Mononuclear cell (primary cell): ENCODE measurements around the gene LCMT2. TPM values are rescaled to one million over a fixed set of nuclear protein-coding genes. Genes with fewer than 3 reads are reported as not detected.

ENCODE experiments used
- H3K27me3 ChIP-seq: 2 replicates; pipeline ENCODE4 v1.6.0; 2011; ENCODE audit warnings: low read length, control low read depth; ENCODE audit not compliant: insufficient read depth
- H3K4me1 ChIP-seq: 2 replicates; pipeline ENCODE4 v1.5.1; 2011; ENCODE audit warnings: mild to moderate bottlenecking, low read length, control low read depth; ENCODE audit not compliant: insufficient read depth
- H3K4me3 ChIP-seq: 2 replicates; pipeline ENCODE4 v1.5.1; 2011; ENCODE audit warnings: mild to moderate bottlenecking, low read length, moderate library complexity
- H3K9me3 ChIP-seq: 2 replicates; pipeline ENCODE4 v1.5.1; 2011; ENCODE audit warnings: low read depth, mild to moderate bottlenecking, control low read depth, low read length
- total RNA-seq: library from RNA; depleted of rRNA; stranded (reverse); fragments of >200 nt; gene quantifications from one replicate; pipeline ENCODE4 v1.2.3, GENCODE V29; 2012

Gene LCMT2
- total RNA-seq, 1 donor, result 9.7 TPM

DNA sequence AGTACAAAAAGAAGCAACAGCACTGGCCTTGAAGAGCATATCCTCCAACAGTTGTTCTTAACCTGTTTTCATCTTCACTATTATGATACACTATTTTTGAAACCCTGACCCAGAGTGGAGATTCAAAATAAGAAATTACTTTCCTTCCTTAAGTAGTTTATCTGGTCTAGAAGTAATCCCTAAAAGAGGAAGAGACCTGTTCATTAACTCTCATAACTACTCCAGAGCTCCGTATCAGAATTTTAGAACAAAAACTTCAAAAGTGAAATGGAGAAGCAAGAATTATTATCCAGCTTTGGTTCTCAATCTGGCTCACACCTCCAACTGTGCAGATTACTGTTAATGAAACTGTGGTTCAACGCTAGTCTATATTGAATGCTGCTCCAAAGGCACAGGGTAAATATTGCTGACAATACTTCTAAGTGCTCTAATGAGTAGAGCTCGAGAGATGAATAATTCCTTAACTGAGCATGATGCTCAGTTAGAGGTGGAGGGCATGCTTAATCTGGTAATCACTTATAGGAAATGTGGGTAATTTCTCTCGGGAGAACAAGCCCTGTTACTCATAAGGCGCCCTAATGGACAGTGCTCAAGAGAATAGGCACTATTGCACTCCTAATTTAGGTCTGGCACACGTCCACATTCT, 5.2 kb downstream of the LCMT2 start:
- H3K4me1 ChIP-seq, result peaks cover 16% of the 10 kb centered on the region

DNA sequence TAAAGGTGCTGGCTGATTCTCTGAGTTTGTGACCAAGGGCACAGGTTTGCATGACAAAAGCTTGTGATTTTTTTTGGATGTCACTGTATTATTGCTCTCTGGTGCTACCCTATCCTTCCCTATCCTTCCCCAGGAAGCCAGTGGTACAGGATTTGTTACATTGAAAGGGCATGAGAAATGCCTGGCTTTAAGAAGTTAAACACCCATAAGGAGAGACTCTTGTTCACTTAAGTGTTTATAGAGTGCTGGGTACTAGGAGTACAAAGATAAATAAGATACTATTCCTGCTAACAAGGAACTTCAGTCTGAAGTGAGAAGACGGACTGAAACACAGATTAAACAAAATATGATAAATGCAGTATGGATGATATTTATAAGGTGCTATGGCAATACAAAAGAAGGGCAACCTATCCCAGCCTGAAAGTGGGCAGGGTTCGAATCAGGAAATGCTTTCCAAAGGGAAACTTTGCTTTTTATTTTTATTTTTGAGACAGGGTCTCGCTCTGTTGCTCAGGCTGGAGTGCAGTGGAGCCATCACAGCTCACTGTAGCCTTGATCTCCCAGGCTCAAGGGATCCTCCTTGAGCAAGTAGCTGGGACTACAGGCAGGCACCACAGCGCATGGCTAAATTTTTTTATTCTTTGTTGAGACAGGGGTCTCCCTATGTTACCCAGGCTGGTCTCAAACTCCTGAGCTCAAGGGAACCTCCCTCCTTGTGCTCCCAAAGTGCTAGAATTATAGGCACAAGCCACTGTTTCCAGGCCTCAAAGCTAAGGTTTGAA, 11.2 kb downstream of the LCMT2 start:
- Histone ChIP-seq H3K4me1 (no peaks in the 10 kb centered on the region), H3K9me3 (no peaks in the 10 kb centered on the region), H3K4me3 (no peak overlapping the region), H3K27me3 (peaks cover 5% of the 10 kb centered on the region)

More for the DNA sequence above, 5.2 kb downstream of the LCMT2 start:
- no peak overlapping the region for H3K4me3 ChIP-seq
- no peaks in the 10 kb centered on the region for H3K9me3 ChIP-seq
- no peaks in the 10 kb centered on the region for H3K27me3 ChIP-seq

DNA sequence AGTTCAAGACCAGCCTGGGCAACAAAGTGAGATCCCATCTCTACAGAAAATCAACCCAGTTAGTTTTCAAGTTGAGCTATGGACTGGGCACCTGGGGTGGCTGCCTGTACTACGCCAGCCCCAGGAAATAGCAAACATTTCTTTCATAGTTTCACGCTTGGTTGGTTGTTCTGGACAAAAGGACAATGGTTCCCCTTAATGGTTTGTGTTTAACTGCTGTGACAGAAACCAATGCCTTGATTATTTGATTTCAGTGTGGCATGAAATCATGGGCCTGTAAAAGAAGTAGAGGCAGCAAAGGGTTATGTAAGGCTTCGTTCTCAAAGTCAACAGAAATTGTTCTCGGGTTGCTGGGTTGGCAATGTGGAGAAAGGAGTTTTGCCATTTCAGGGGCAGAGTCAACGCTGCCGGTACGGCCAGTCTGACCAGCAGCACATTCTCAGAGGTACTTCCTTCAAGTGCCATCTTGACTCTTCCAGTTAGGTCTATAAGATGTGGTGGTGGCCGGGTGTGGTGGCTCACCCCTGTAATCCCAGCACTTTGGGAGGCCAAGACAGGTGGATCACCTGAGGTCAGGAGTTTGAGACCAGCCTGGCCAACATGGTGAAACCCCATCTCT, 12.7 kb downstream of the LCMT2 start:
- Histone ChIP-seq H3K4me1 (no peaks in the 10 kb centered on the region), H3K27me3 (peaks cover 5% of the 10 kb centered on the region), H3K9me3 (no peaks in the 10 kb centered on the region), H3K4me3 (no peak overlapping the region)

DNA sequence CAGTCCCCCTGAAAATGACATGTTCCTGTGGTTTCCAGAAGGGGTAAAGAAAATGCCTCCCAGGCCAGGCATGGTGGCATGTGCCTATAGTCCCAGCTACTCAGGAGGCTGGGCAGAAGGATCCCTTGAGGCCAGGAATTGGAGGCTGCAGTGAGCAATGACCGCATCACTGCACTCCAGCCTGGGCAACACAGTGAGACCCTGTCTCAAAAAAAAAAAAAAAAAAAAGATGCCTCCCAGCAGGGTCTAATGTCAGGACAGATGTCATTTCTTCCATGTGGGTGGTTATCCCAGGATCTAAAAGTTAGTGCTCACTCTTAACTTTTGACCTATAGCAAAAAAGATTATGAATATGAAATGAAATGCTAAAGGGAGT, 13.4 kb downstream of the LCMT2 start:
- H3K4me1 ChIP-seq, result no peaks in the 10 kb centered on the region
- H3K4me3 ChIP-seq, result no peak overlapping the region
- no peaks in the 10 kb centered on the region for H3K9me3 ChIP-seq
- H3K27me3 ChIP-seq, result peaks cover 5% of the 10 kb centered on the region

DNA sequence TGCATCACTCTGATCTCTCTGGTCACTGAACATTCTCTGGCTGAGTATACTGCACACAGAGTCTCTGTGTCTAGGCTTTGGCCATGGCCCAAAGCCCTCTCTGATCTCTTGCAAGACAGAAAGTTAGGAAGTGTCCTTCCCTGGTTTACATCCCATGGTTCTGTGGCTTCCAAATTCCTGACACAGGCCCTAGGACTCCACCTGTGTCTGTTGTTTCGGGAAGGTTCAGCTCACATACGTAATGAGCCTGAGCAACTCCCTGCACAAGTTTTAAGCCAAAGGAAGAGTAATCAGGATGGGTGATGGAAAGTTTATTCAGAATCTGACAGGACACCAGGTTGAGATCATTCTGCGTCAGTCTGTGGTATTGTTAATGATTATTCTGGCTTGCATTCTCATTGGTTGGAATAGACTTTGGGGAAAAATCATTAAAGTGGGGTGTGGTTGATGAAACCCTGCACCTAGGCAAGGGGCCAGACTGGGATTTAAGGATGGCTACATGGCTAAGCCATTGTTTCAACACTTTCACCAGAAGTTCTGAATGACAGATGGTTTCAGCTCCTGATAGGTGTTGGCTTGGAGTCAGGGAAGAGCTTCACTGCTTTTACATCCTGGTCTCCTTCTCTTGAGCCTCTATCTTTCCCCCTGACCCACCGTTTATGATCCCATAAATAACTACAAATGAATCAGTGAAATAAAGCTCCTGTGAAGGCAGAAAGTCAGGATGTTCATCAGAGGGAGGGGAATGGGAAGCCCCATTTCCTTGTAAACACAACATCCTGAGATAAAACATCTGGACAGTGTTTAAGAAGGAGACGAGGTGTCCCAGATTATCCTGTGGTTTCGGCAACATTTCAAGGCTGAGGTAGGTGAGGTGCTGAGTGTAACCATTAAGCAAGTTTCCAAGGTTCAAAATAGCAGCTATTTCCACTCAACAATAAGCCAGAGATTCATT, 14.1 kb downstream of the LCMT2 start:
- no peaks in the 10 kb centered on the region for H3K4me1 ChIP-seq
- no peak overlapping the region for H3K4me3 ChIP-seq
- peaks cover 7% of the 10 kb centered on the region for H3K27me3 ChIP-seq
- H3K9me3 ChIP-seq, result no peaks in the 10 kb centered on the region

DNA sequence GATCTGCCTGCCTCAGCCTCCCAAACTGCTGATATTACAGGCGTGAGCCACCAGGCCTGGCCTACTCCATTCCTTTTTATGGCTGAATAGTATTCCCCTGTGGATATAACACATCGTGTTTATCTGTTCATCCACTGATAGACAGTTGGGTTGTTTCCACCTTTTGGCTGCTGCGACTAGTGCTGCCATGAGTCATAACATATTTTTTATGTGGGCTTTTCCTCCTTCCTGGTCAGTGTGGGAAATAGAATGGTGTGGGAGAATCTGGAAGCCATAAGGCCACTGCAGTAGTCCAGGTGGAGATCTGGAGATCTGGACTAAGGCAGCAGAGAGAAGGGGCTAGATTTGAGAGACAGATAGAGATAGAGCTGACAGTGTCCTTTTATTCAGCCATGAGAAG, 16.2 kb downstream of the LCMT2 start:
- no peaks in the 10 kb centered on the region for H3K4me1 ChIP-seq
- no peak overlapping the region for H3K4me3 ChIP-seq
- H3K27me3 ChIP-seq, result peaks cover 19% of the 10 kb centered on the region

DNA sequence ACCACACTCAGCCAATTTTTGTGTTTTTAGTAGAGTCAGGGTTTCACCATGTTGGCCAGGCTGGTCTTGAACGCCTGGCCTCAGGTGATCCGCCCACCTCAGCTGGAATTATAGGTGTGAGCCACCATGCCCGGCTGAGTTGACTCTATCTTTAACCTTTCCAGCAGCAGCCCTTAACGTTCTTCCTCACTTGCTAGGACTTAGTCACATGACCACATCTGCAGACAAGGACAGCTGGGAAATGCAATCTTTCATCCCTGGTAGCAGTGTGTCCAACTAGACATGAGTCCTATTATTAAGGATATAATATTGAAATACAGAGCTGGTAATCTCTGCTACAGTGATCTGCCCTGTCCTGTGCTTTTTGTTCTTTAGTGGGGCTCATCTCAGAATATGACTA, 18.0 kb downstream of the LCMT2 start:
- Histone ChIP-seq H3K4me3 (no peak overlapping the region), H3K9me3 (no peaks in the 10 kb centered on the region), H3K4me1 (no peaks in the 10 kb centered on the region), H3K27me3 (peaks cover 19% of the 10 kb centered on the region)

More for the DNA sequence above, 16.2 kb downstream of the LCMT2 start:
- H3K9me3 ChIP-seq, result no peaks in the 10 kb centered on the region

DNA sequence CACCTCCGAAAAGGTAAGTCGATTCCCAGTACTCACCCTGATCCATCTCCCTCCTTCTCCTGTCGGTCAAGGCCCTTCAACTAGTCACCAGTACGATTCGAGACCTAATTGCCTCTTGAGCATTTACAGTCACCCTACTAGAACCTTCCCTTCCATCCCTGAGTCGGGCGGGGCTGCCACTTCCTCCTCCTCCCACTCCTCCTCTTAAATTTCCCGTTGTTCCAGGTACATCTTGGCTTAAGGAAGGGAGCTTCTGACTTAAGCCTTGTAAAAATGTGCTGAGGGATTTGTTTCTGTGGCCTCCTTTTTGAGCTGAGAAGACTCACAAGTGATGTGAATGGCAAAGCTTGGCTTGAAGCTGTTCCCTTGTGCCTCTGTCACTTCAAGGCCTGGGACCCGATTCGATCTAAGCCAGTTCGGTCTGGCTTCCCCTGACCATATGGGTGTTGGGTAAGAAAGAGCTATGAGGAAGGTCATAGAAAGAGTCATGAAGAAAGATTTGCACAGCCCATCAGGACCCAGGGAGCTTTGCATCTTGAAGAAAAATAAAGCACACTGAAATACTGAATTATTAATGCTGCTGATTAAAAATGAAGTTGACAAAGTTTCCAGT, 28.1 kb downstream of the LCMT2 start, which contains the start of gene TGM7:
TGM7 (minus strand) TSS at position 51 of the 613 bp plus-strand sequence.
- peaks cover 9% of the 10 kb centered on the region for H3K27me3 ChIP-seq
- no peaks in the 10 kb centered on the region for H3K4me1 ChIP-seq
- no peaks in the 10 kb centered on the region for H3K9me3 ChIP-seq
- no peak within 1 kb of the TSS for H3K4me3 ChIP-seq

DNA sequence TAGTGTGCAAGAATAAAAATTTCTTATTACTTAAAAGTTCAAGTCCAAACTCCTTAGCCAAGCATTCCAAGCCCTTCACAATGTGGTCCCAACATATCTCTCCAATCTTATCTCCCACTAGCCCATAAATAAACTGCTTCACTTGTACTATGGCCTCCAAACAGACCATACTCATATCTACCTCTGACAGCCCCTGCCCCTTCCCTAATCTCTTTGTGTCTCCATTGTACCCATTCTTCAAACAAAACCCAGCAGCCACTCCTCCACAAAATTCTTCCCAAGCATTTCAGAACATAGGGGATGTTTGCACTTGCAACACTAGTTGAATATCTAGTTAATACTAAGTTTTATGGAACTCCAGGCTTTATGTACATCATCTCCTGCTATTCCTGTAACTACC, 30.5 kb downstream of the LCMT2 start:
- Histone ChIP-seq H3K27me3 (peaks cover 1% of the 10 kb centered on the region), H3K4me1 (no peaks in the 10 kb centered on the region), H3K4me3 (no peak overlapping the region), H3K9me3 (no peaks in the 10 kb centered on the region)

DNA sequence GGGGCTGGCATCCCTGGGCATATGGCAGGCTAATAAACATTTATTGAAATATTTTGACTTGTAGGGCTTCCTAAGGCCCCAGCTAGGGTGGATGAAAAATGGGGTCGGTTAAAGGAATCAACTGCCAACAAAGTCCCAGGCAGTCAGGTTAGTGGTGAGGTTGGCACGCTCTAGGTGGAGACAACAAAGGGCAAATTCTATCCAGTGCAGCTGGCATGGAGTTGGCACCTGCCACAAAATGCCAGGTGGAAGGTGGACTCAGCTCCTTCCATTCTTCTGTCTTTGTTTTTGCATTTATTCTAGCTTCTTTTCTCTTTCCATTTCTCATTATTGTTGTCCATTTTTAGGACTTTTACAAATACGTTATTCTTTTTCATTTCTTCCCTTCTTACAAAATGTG, 31.0 kb downstream of the LCMT2 start:
- Histone ChIP-seq H3K9me3 (no peaks in the 10 kb centered on the region), H3K27me3 (peaks cover 6% of the 10 kb centered on the region), H3K4me1 (no peaks in the 10 kb centered on the region), H3K4me3 (no peak overlapping the region)

DNA sequence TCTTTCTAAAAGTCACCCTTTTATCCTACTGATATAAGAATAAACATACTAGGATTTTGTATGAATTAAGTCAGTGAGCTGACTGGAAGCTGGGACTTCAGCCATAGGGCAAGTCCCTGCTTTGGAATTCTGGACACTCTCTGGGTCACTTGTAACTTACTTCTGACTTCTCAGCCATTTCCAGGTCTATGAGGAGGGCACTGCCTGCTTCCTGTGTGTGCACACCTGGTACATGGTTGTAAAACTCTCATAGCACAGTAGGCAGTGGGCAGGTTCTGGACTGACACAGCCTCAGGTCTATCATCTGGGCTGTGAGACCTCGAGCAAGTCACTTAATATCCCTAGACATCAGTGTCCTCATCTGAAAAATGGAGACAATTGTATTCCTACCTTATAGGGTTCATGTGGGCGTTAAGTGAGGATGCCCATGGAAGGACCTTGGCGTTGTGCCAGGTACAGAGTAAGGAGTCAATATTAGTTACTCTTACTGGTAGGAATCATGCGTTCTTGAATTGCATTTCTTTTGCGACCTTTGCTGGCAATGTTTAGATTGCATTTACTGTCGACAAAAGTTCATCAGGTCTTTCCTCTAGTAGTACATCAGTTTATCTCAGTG, 36.2 kb downstream of the LCMT2 start:
- Histone ChIP-seq H3K27me3 (peaks cover 18% of the 10 kb centered on the region), H3K4me1 (no peaks in the 10 kb centered on the region), H3K9me3 (no peaks in the 10 kb centered on the region), H3K4me3 (no peak overlapping the region)

DNA sequence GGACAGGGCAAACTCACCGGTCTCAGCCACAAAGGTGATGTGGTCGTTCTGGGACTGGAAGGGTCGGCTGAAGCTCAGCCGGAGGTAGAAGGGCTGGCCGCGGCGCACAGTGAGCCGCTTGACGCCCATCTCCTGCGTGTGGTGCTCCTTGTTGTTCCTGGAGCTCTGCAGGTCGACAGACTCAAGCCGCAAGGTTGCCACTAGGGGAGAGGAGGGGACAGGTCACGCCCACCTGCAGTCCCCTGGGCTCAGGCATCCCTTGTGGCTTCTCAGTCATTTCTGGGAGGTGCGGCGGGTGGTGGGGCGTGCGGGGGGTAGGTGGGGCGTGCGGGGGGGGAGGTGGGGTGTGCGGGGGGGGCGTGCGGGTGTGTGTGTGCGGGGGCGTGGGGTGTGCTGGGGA, 36.9 kb downstream of the LCMT2 start:
- no peaks in the 10 kb centered on the region for H3K9me3 ChIP-seq
- no peaks in the 10 kb centered on the region for H3K4me1 ChIP-seq
- H3K4me3 ChIP-seq, result no peak overlapping the region
- peaks cover 18% of the 10 kb centered on the region for H3K27me3 ChIP-seq

DNA sequence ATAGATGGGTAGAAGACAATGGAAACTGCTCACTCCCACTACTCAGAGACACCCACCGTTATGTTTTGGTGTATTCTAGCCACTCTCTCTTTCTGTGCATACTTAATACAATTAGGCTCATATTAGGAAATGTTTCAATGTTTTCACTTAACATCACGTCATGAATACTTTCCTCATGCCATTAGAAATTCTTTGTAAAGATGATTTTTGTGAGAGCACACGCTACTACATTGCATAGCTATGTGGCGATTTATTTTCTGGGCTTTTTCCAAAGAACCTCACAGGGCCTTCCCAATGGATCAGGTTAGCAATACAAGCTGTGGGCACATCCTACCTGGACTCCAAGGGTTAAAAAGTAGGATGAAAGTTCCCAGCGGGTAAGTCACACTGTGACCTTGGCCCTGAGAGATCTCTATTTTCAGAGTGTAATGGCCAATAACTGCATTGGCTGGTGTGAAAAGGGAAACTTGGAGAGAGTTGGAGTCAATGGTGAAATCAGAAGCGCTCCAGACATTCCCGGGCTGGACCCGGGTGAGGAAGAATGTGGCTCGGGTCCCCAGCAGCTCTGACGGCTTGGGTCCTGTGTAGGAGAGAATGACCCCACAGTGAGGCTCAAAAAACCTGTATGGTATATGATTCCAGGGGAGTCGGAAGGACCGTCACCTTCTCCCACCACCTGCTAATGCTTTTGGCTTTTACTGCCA, 37.8 kb downstream of the LCMT2 start:
- no peaks in the 10 kb centered on the region for H3K9me3 ChIP-seq
- H3K4me1 ChIP-seq, result no peaks in the 10 kb centered on the region
- peaks cover 18% of the 10 kb centered on the region for H3K27me3 ChIP-seq
- no peak overlapping the region for H3K4me3 ChIP-seq
